Hepatic stellate cell (primary cell): ENCODE measurements around the gene SH3RF2.

Experiments used
- DNase-seq: peaks from one replicate; pipeline ENCODE4 v3.0.0; 2011; ENCODE audit warnings: low spot score

The SH3RF2 gene

GRCh38 chr5:145922059-145922458 lies 14.3 kb upstream of the SH3RF2 start:
- no peak for DNase-seq

- no peak for DNase-seq
Measured at GRCh38 chr5:145923405-145923804, 13.0 kb upstream of the SH3RF2 start.

- no peak for DNase-seq
Measured at GRCh38 chr5:145924849-145925248, 11.5 kb upstream of the SH3RF2 start.

- DNase-seq: peak; percentile 48
Measured at GRCh38 chr5:145925353-145925752, 11.0 kb upstream of the SH3RF2 start.

- no peak for DNase-seq
Measured at GRCh38 chr5:145925803-145926202, 10.6 kb upstream of the SH3RF2 start.

GRCh38 chr5:145931718-145932117 lies 4.7 kb upstream of the SH3RF2 start:
- no peak for DNase-seq

- DNase-seq: no peak
Measured at GRCh38 chr5:145934276-145934675, 2.1 kb upstream of the SH3RF2 start.

GRCh38 chr5:145937432-145938250 lies 1.3 kb downstream of the SH3RF2 start:
- no peak for DNase-seq

- DNase-seq: no peak
Measured at GRCh38 chr5:145938776-145939539, 2.6 kb downstream of the SH3RF2 start.

GRCh38 chr5:145939540-145940065 lies 3.2 kb downstream of the SH3RF2 start:
- no peak for DNase-seq

- DNase-seq: no peak
Measured at GRCh38 chr5:145941096-145941447, 4.7 kb downstream of the SH3RF2 start.

- no peak for DNase-seq
Measured at GRCh38 chr5:145941448-145942130, 5.2 kb downstream of the SH3RF2 start.

GRCh38 chr5:145942201-145942600 lies 5.8 kb downstream of the SH3RF2 start:
- no peak for DNase-seq

GRCh38 chr5:145942749-145943148 lies 6.4 kb downstream of the SH3RF2 start:
- no peak for DNase-seq

- no peak for DNase-seq
Measured at GRCh38 chr5:145943674-145944121, 7.3 kb downstream of the SH3RF2 start.

- DNase-seq: no peak
Measured at GRCh38 chr5:145944328-145944727, 8.0 kb downstream of the SH3RF2 start.

GRCh38 chr5:145945620-145946111 lies 9.3 kb downstream of the SH3RF2 start:
- DNase-seq: no peak

GRCh38 chr5:145946112-145946861 lies 9.9 kb downstream of the SH3RF2 start:
- peak; percentile 44 for DNase-seq

GRCh38 chr5:145947581-145947980 lies 11.2 kb downstream of the SH3RF2 start:
- DNase-seq: no peak

GRCh38 chr5:145948047-145948446 lies 11.7 kb downstream of the SH3RF2 start:
- DNase-seq: no peak

- no peak for DNase-seq
Measured at GRCh38 chr5:145948921-145949320, 12.5 kb downstream of the SH3RF2 start.

GRCh38 chr5:145949474-145949873 lies 13.1 kb downstream of the SH3RF2 start:
- no peak for DNase-seq
